Heart left ventricle (tissue), 16 donors: ENCODE results near the gene WWOX. TPM values are rescaled to one million over a fixed set of nuclear protein-coding genes. Genes with fewer than 3 reads are reported as not detected.

Experiments used
- ATAC-seq, 4 donors: fragments of 200-7000 bp; cut with Tn5 transposase; one replicate each; pipeline ENCODE4 v1.9.1; 2020 to 2022; ENCODE audit warnings: moderate library complexity in 4 of 4, mild to moderate bottlenecking in 3 of 4, moderate number of reproducible peaks in 1 of 4
- DNase-seq, 5 donors: peaks; one replicate each; pipeline ENCODE4 v3.0.0-alpha.2; 2020
- H3K27ac ChIP-seq, 12 donors: fragments of 200-600 bp; sonication (generic) in 4 of 12; one replicate each; pipeline versions ENCODE4 v1.5.0 to v1.8.0; 2016 to 2022; ENCODE audit warnings: mild to moderate bottlenecking in 2 of 12
- H3K27me3 ChIP-seq, 9 donors: fragments of 200-600 bp; sonication (generic) in 2 of 9; one replicate each; pipeline versions ENCODE4 v1.5.1 to v1.8.0; 2016 to 2022; ENCODE audit warnings: mild to moderate bottlenecking in 3 of 9
- H3K36me3 ChIP-seq, 9 donors: fragments of 200-600 bp; sonication (generic) in 2 of 9; one replicate each; pipeline versions ENCODE4 v1.5.0 to v1.8.0; 2018 to 2022; ENCODE audit warnings: mild to moderate bottlenecking in 2 of 9
- H3K4me1 ChIP-seq, 12 donors: fragments of 200-600 bp; sonication (generic) in 4 of 12; one replicate each; pipeline versions ENCODE4 v1.5.0 to v1.8.0; 2016 to 2022; ENCODE audit warnings: mild to moderate bottlenecking in 3 of 12
- H3K4me3 ChIP-seq, 12 donors: fragments of 200-600 bp; sonication (generic) in 4 of 12; one replicate each; pipeline versions ENCODE4 v1.5.0 to v1.8.0; 2017 to 2022; ENCODE audit warnings: mild to moderate bottlenecking in 9 of 12, moderate library complexity in 4 of 12
- H3K9me3 ChIP-seq, 12 donors: fragments of 200-600 bp; sonication (generic) in 4 of 12; one replicate each; pipeline versions ENCODE4 v1.5.0 to v1.8.0; 2016 to 2022; ENCODE audit warnings: mild to moderate bottlenecking in 1 of 12
- CTCF ChIP-seq, 12 donors: fragments of 200-600 bp; sonication (generic) in 4 of 12; IDR thresholded peaks; one replicate each; pipeline versions ENCODE4 v1.5.0 to v1.8.0; 2018 to 2022; ENCODE audit warnings: antibody characterized with exemption in 12 of 12, mild to moderate bottlenecking in 5 of 12
- POLR2A ChIP-seq, 2 donors: fragments of 450-650 bp; IDR thresholded peaks; one replicate each; pipeline ENCODE4 v1.6.1; 2017; ENCODE audit warnings: antibody characterized with exemption in 2 of 2, mild to moderate bottlenecking in 2 of 2, moderate library complexity in 2 of 2
- WGBS, 4 donors: extraction: QIAGEN DNeasy Blood & Tissue Kit in 2 of 4; methylation state at CpG; one replicate each; pipeline versions ENCODE4 v1.1.5 to v1.1.7; 2013 to 2018; 5-methylcytosine and 5-hydroxymethylcytosine counted together
- intact Hi-C, 10 donors: fragments of 100-400 bp; cut with DNase I; formaldehyde crosslinking; loops; one replicate each; pipeline versions ENCODE4 v1.11.1 to v1.14.2; 2022
- polyA plus RNA-seq, 2 donors: library from polyadenylated mRNA; stranded (reverse); fragments of 200-250 nt; gene quantifications; one replicate each; pipeline ENCODE4 v1.2.3, GENCODE V29; 2013
- total RNA-seq, 9 donors: library from RNA; depleted of rRNA in 2 of 9; stranded (reverse); fragments of >200 nt in 2 of 9; fragmentation: NEBNext Ultra II Directional in 3 of 9; extraction: Animal tissue kit (Norgen Biotek cat#: 25700) in 3 of 9; gene quantifications; one replicate each; pipeline versions ENCODE4 v1.1.0 to v1.2.4, GENCODE V29; 2016 to 2023
- donor health status: ischemic (EF 13 %, LVEDD 7.1; RV severe dilation, severe dysfunction).
- donor health status: healthy with polysubstance abuse.
- donor health status: DM: no; HTN: yes; CAD: no.
- donor health status: DM: no; HTN: no; CAD: no.
- donor health status: ischemic (EF 25% LVEDD 6.9; RV normal size, moderate dysfunction).
- donor health status: ischemic (EF 25% LVEDD 5.7; RV mildly dilated, moderate dysfunction).
- donor health status: healthy.
- donor health status: DM: yes; HTN: yes; CAD: no.
- donor health status: ischemic (EF 35%, LVEDD 5.7; RV mildly dilated, moderate dysfunction).
- donor health status: nonischemic (EF 11% LVEDD 7.7; RV severe dilation, severe dysfunction).
- donor health status: DM: yes; HTN: yes; CAD: no.
- donor health status: PGD.
- donor health status: ischemic (EF 29% LVEDD 5.4; RV normal size, mild dysfunction).
- donor health status: nonischemic (EF 23%, LVEDD 6.1; RV moderate dilation, normal function).

WWOX gene
- total and polyA plus RNA-seq, 11 donors, result 4.3 to 18.3 (median 9.1) TPM

DNA sequence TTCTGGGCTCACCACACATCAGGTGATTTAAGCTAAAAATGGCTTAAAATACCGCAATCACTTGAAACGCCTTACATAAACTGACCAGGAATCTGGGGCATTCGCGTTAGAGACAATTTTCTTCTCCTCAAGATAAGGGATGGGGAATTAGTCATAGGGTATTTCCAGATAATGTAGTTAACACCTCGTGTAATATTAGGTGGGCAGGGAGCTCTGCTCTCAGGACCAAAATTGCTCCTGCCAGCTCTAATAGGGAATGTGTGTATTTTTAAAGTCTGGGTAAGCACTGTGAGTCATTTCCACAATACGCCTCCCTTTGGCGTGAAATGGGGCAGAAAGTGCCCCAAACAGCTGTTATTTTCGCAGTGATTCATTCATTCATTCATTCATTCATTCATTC is 1092.5 kb downstream of the WWOX start:
- Histone ChIP-seq H3K4me1 (no peaks in the 10 kb centered on the region), H3K9me3 (peaks cover 0 to 8% (median 0%) of the 10 kb centered on the region in 12 donors), H3K27ac (no peak overlapping the region), H3K27me3 (no peaks in the 10 kb centered on the region), H3K36me3 (no peaks in the 10 kb centered on the region), H3K4me3 (no peak overlapping the region)
- DNase-seq (no peak), ATAC-seq (no peak)
- intact Hi-C loops, result no loop called here
- TF ChIP-seq POLR2A (IDR thresholded peaks at IDR 0.05), result no peak
- no peak for TF ChIP-seq CTCF (IDR thresholded peaks at IDR 0.05)
- WGBS, 4 donors, result 49 to 65% (median 52%) methylated on average over 8 of the region's 8 CpGs

DNA sequence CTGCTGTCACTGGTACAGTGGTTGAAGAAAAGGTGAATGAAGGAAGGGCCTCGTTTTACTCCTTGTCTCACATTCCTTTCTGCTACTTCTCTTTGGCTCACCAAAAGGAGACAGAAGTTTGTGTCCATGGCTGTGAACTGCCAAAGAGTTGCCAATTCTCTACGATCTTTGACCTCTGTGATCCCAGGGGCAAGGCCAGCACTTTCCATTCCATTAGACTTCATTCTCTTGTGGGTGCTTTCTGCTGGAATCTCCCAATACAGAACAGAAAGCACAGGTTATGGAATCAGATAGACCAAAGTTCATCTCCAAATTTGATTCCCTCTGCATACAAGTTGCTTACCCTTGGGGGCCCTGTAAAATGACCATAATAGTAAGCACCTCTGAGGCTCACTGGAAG is 1093.5 kb downstream of the WWOX start:
- intact Hi-C loops, result no loop called here
- Histone ChIP-seq H3K9me3 (peaks cover 0 to 6% (median 0%) of the 10 kb centered on the region in 12 donors), H3K4me1 (no peaks in the 10 kb centered on the region), H3K36me3 (no peaks in the 10 kb centered on the region), H3K27me3 (no peaks in the 10 kb centered on the region), H3K27ac (no peak overlapping the region), H3K4me3 (no peak overlapping the region)
- no peak for TF ChIP-seq POLR2A (IDR thresholded peaks at IDR 0.05)
- no peak for TF ChIP-seq CTCF (IDR thresholded peaks at IDR 0.05)
- no peak for DNase-seq
- WGBS, 4 donors, result 32 to 79% (median 51%) methylated on average over 2 of the region's 2 CpGs
- no peak for ATAC-seq

DNA sequence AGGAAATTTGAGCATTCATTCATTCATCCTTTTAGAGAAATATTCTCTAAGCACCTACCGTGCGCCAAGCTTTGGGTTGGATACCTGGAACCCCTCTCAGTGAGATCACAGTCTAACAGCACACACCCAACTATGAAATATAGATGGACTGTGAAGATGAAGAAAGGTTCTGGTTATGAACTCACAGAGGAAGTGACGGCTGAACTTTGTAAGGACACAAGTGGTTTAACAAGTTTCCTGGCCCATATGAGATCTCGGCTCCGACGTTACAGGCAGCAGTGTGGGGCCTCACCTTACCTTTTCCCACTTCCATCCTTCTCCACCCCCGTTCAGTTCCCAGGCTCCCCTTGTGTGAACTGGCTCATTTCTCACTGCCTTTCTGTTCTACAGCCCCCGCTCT is 1094.8 kb downstream of the WWOX start:
- Histone ChIP-seq H3K9me3 (no peaks in the 10 kb centered on the region), H3K27me3 (no peaks in the 10 kb centered on the region), H3K36me3 (no peaks in the 10 kb centered on the region), H3K4me1 (no peaks in the 10 kb centered on the region), H3K4me3 (no peak overlapping the region), H3K27ac (no peak overlapping the region)
- WGBS, 4 donors, result 73 to 86% (median 83%) methylated on average over 8 of the region's 8 CpGs
- DNase-seq (no peak), ATAC-seq (no peak)
- no peak for TF ChIP-seq POLR2A (IDR thresholded peaks at IDR 0.05)
- no peak for TF ChIP-seq CTCF (IDR thresholded peaks at IDR 0.05)
- intact Hi-C loops, result no loop called here

- TF ChIP-seq POLR2A (IDR thresholded peaks at IDR 0.05) (no peak), CTCF (IDR thresholded peaks at IDR 0.05) (no peak)
- Histone ChIP-seq H3K4me3 (no peak overlapping the region), H3K4me1 (no peaks in the 10 kb centered on the region), H3K36me3 (no peaks in the 10 kb centered on the region), H3K27me3 (no peaks in the 10 kb centered on the region), H3K9me3 (no peaks in the 10 kb centered on the region), H3K27ac (no peak overlapping the region)
- ATAC-seq, result no peak
- 78 to 87% (median 83%) methylated on average over 4 of the region's 4 CpGs for WGBS, 4 donors
- DNase-seq, result no peak
- intact Hi-C loops, result no loop called here
These were observed 1096.5 kb downstream of the WWOX start for GRCh38 chr16:79195938-79196337.
